ENCODE data around the gene AHDC1. TPM values are rescaled to one million over a fixed set of nuclear protein-coding genes. Genes with fewer than 3 reads are reported as not detected.

The AHDC1 gene
- total and polyA plus RNA-seq, 9 of the 15 experiments (the other 6 are each of a cell fraction or from before 2014, with no cell fraction given), result 0.21 to 36.4 (median 4.7) TPM

DNA sequence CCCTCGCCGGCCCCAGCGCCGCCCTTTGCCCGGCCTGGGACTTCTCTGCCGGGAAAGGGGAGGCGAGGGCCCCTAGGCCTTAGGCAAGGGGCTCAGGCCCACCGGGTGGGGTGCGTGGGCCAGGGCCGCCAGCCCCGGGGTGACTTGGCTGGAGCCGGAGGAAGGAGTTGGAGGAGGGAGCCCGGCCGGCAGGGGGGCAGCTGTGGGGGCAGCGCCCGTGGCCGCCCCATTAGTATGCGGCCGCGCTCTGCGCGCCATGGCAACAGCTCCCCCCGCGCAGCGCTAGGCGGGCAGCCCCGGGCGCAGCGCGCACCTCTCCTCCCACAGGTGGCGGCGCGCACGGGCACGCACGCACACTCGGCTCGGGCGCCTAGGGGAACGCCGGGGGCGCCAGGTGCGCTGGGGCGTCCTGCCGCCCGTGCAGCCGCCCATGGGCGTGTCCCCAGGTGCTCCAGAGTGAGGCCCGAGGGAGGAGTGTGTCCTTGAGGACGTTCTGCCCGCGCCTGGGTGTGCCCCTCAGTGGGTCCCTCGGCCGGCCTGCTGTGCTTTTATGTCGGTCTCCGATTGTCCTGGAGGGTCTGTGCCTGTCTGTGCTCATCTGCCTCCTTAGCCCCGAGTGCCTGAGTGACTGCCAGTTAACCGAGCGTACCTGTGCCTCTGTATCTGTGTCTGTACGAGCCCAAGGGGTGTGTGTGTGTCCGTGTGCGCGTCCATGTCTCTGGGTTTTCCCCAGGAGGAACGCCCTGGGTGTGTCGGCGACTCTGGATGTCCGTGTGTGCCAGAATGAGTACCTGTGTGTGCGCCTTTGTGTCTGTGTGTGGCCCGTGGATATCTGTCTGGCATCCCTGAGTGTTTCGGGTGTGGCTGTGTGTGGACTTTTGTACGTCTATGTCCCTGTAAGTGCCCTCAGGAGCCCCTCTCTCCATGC, 75.8 kb downstream of the AHDC1 start (continued):
- TF ChIP-seq, protein P1, sequence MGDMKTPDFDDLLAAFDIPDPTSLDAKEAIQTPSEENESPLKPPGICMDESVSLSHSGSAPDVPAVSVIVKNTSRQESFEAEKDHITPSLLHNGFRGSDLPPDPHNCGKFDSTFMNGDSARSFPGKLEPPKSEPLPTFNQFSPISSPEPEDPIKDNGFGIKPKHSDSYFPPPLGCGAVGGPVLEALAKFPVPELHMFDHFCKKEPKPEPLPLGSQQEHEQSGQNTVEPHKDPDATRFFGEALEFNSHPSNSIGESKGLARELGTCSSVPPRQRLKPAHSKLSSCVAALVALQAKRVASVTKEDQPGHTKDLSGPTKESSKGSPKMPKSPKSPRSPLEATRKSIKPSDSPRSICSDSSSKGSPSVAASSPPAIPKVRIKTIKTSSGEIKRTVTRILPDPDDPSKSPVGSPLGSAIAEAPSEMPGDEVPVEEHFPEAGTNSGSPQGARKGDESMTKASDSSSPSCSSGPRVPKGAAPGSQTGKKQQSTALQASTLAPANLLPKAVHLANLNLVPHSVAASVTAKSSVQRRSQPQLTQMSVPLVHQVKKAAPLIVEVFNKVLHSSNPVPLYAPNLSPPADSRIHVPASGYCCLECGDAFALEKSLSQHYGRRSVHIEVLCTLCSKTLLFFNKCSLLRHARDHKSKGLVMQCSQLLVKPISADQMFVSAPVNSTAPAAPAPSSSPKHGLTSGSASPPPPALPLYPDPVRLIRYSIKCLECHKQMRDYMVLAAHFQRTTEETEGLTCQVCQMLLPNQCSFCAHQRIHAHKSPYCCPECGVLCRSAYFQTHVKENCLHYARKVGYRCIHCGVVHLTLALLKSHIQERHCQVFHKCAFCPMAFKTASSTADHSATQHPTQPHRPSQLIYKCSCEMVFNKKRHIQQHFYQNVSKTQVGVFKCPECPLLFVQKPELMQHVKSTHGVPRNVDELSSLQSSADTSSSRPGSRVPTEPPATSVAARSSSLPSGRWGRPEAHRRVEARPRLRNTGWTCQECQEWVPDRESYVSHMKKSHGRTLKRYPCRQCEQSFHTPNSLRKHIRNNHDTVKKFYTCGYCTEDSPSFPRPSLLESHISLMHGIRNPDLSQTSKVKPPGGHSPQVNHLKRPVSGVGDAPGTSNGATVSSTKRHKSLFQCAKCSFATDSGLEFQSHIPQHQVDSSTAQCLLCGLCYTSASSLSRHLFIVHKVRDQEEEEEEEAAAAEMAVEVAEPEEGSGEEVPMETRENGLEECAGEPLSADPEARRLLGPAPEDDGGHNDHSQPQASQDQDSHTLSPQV (IDR thresholded peaks at IDR 0.05), result peak; percentile 28; the same call in 1 of the 2 replicates

DNA sequence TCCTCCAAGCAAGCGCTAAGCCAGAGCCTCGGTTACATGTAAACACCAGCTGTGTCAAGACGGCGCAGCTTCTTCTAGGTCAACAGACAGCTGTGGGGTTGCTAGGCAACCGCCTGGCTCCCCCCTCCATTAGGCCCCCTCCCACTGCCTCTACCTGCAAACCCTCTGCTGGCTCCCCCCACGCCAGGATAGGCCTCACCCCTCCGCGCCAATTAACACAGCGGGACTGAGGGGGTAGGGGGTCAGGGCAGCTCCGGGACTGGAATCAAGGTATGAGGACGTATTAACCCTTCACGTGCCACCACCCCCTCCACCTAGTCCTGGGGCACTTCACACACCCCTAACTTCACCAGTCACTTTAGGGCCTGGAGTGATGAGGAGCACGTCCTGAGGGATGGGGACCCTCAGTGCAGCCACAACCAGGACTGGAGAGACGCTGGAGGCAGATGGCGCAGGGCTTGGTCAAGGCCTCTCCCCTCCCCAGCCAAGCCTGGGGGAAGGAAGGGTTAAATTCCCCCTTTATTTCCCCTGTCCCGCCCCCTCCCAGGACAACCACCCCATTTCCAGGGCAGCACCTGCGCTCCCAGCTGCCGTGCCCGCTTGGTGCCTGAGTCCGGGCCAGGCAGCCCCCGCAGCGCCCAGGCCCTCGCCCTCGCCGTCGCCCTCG, 76.6 kb downstream of the AHDC1 start:
- Histone ChIP-seq H3K4me1 (replicated peaks in 1 of 2; ENCODE audit: control insufficient read depth in 2 of 2, insufficient read depth in 2 of 2, low read length in 2 of 2) (peaks cover 55 to 81% of the 10 kb centered on the region in 2 experiments), H2AFZ (ENCODE audit: low read depth, low read length) (peak overlapping the region; percentile 55; the same call in 1 of the 2 replicates), H3K9me3 (replicated peaks; ENCODE audit: control insufficient read depth, insufficient read depth, low read depth, low read length) (no peaks in the 10 kb centered on the region), H3K9ac (ENCODE audit: insufficient read depth in 1 of 2, low read depth in 2 of 2, low read length in 2 of 2) (peak overlapping the region; percentile 88 to 96), H3K27ac (ENCODE audit: extremely low read depth, low read depth, low read length) (peak overlapping the region; percentile 88), H3K27me3 (ENCODE audit: control insufficient read depth in 2 of 2, insufficient read depth in 2 of 2, low read length in 2 of 2) (no peaks in the 10 kb centered on the region), H4K20me1 (replicated peaks; ENCODE audit: control insufficient read depth, insufficient read depth, low read length) (no peaks in the 10 kb centered on the region), H3K4me3 (peak overlapping the region; percentile 54), H3K79me2 (ENCODE audit: control insufficient read depth, insufficient read depth, low read length) (peaks cover 36% of the 10 kb centered on the region), H3K36me3 (ENCODE audit: control insufficient read depth, insufficient read depth, low read length) (peaks cover 3% of the 10 kb centered on the region; the same call in 1 of the 3 replicates), H3K4me2 (ENCODE audit: insufficient read depth, low read length) (peak overlapping the region; percentile 99), H3K9me1 (ENCODE audit: control insufficient read depth, insufficient read depth, low read length) (no peaks in the 10 kb centered on the region)
- FAIRE-seq (no peak), DNase-seq (ENCODE audit: extremely low read depth in 1 of 4, low spot score in 3 of 4) (peak; percentile 84 to 90 (median 88)), ATAC-seq (peak; percentile 31)
- POLR2A ChIA-PET, result interaction anchor here (0.9 to 2.4 kb wide), 4 partner anchors 9 to 262 kb away, joined by 3 to 11 read pairs (median 4); partner anchors contain the start of gene WASF2
- BruUV-seq (replicated peaks), result no TSS peak
- WGBS (ENCODE audit: insufficient coverage, low coverage, missing lambda C conversion rate), result 55% methylated on average over 25 of the region's 27 CpGs
- CTCF ChIA-PET (ENCODE audit: low intra/inter-chr PET ratio), result no interaction called here
- in situ Hi-C loops (cut with MboI) (no loop called here), intact Hi-C loops (cut with micrococcal nuclease) (loop anchor here (2.0 kb wide), 1 partner anchor 39 kb away; no protein-coding TSS in a partner anchor)
- TF ChIP-seq TAL1 (IDR thresholded peaks at IDR 0.05) (no peak), FOXJ2 (tag; IDR thresholded peaks at IDR 0.05) (peak; percentile 97), IRF2 (CRISPR knock-in tag; IDR thresholded peaks at IDR 0.05) (0 out of 2 replicates have a peak, but pooled peaks have one; percentile 6), ZBTB7A (IDR thresholded peaks at IDR 0.05; ENCODE audit: borderline replicate concordance, control insufficient read depth, low read depth, low read length) (peak; percentile 58; the same call in 1 of the 2 replicates), TAF9B (IDR thresholded peaks at IDR 0.05; ENCODE audit: partially characterized antibody) (peak; percentile 55), ZNF12 (CRISPR knock-in tag; IDR thresholded peaks at IDR 0.05) (no peak), KLF13 (tag; IDR thresholded peaks at IDR 0.05; ENCODE audit: borderline replicate concordance, low read depth) (0 out of 2 replicates have a peak, but pooled peaks have one; percentile 10), NR3C1 (CRISPR knock-in tag; IDR thresholded peaks at IDR 0.05) (0 out of 2 replicates have a peak, but pooled peaks have one; percentile 5), FOXM1 (IDR thresholded peaks at IDR 0.05; ENCODE audit: low read depth) (peak; percentile 49; the same call in 1 of the 2 replicates), FOXM1 (CRISPR knock-in tag; IDR thresholded peaks at IDR 0.05; ENCODE audit: low read depth) (no peak), GATAD2A (IDR thresholded peaks at IDR 0.05) (peak; percentile 90; the same call in 1 of the 2 replicates), SIN3A (IDR thresholded peaks at IDR 0.05; ENCODE audit: borderline replicate concordance in 2 of 2, control insufficient read depth in 1 of 2, low read depth in 2 of 2, low read length in 2 of 2) (peak; percentile 95 to 96), SRSF1 (IDR thresholded peaks at IDR 0.05; ENCODE audit: low read depth, low read length) (no peak)

Data from K562 (cell line).